OCI-LY7 (cell line): ENCODE measurements around the gene DNAJA3. TPM values are rescaled to one million over a fixed set of nuclear protein-coding genes. Genes with fewer than 3 reads are reported as not detected.
A peak's percentile ranks its signal among the peaks of the same experiment; 100 is the strongest.

Experiments
- BruUV-seq: library from RNA; stranded (reverse); fragments of 400-500 nt; replicated peaks from 2 replicates; lab custom pipeline; 2021; lab: Mats Ljungman, UMichigan
- CTCF ChIA-PET: fragments of 300-600 bp; sonication (Branson Sonifier 250); formaldehyde crosslinking; loops from one replicate; lab custom pipeline; 2022; ENCODE audit warnings: antibody characterized with exemption; ENCODE audit not compliant: unreplicated experiment; lab: Charles Lee
- POLR2A ChIA-PET: fragments of 300-600 bp; sonication (Branson Sonifier 250); formaldehyde crosslinking; loops from one replicate; lab custom pipeline; 2022; ENCODE audit warnings: antibody characterized with exemption; lab: Charles Lee
- DNase-seq: peaks from one replicate; pipeline ENCODE4 v3.0.0-alpha.2; 2015; ENCODE audit warnings: low spot score
- H2AFZ ChIP-seq: fragments of 200-600 bp; sonication (generic), shearing (Covaris generic); 2 replicates; pipeline ENCODE4 v1.6.1; 2014; ENCODE audit warnings: mild to moderate bottlenecking, antibody characterized with exemption, low read length, moderate library complexity
- H3K27ac ChIP-seq: fragments of 200-600 bp; sonication (generic); 2 replicates; pipeline ENCODE4 v1.5.1; 2014; ENCODE audit warnings: mixed run types, low read depth, mild to moderate bottlenecking, moderate library complexity, low read length, inconsistent platforms; ENCODE audit not compliant: poor library complexity, severe bottlenecking
- H3K36me3 ChIP-seq: fragments of 200-600 bp; sonication (generic); 2 replicates; pipeline ENCODE4 v1.6.1; 2014; ENCODE audit warnings: mild to moderate bottlenecking, antibody characterized with exemption, low read length, moderate library complexity, mixed read lengths; ENCODE audit not compliant: insufficient read depth
- H3K4me1 ChIP-seq: fragments of 200-600 bp; sonication (generic); 2 replicates; pipeline ENCODE4 v1.5.1; 2014; ENCODE audit warnings: mild to moderate bottlenecking, low read length; ENCODE audit not compliant: insufficient read depth, poor library complexity, severe bottlenecking
- H3K4me2 ChIP-seq: fragments of 200-600 bp; sonication (generic); 2 replicates; pipeline ENCODE4 v1.6.1; 2014; ENCODE audit warnings: mild to moderate bottlenecking, low read length
- H3K4me3 ChIP-seq: fragments of 200-600 bp; sonication (generic); 2 replicates; pipeline ENCODE4 v1.5.1; 2014; ENCODE audit warnings: mild to moderate bottlenecking, low read depth, low read length; ENCODE audit not compliant: poor library complexity, severe bottlenecking
- H3K79me2 ChIP-seq: fragments of 200-600 bp; sonication (generic); 2 replicates; pipeline ENCODE4 v1.6.1; 2016; ENCODE audit warnings: low read depth, mild to moderate bottlenecking, low read length, moderate library complexity, mixed read lengths; ENCODE audit not compliant: insufficient read depth
- H3K9me2 ChIP-seq: fragments of 200-600 bp; sonication (generic); 2 replicates; pipeline ENCODE4 v1.6.1; 2016; ENCODE audit warnings: mild to moderate bottlenecking, low read length, mixed read lengths; ENCODE audit not compliant: insufficient read depth
- H3K9me3 ChIP-seq: fragments of 200-600 bp; sonication (generic); 2 replicates; pipeline ENCODE4 v1.6.1; 2014; ENCODE audit warnings: mild to moderate bottlenecking, mixed run types, low read length, mixed read lengths
- H4K20me1 ChIP-seq: fragments of 200-600 bp; sonication (generic); 2 replicates; pipeline ENCODE4 v1.6.1; 2014; ENCODE audit warnings: mild to moderate bottlenecking, antibody characterized with exemption, low read length, moderate library complexity, mixed read lengths; ENCODE audit not compliant: insufficient read depth
- EZH2phosphoT487 ChIP-seq: fragments of 200-600 bp; sonication (generic); IDR thresholded peaks from 2 replicates; pipeline ENCODE4 v1.6.1; 2018; ENCODE audit warnings: low read depth, borderline replicate concordance, mild to moderate bottlenecking, mixed run types, antibody characterized with exemption, low read length, moderate library complexity, mixed read lengths
- intact Hi-C: fragments of 100-400 bp; cut with micrococcal nuclease; formaldehyde crosslinking; loops from one replicate; pipeline ENCODE4 v1.10.0; 2022; ENCODE audit not compliant: unreplicated experiment
- total RNA-seq, 2 experiments: library from RNA; depleted of rRNA in 1 of 2; stranded (reverse); fragments of >200 nt in 1 of 2; shearing (Covaris generic) in 1 of 2; gene quantifications; 2 replicates each; pipeline ENCODE4 v1.2.3, GENCODE V29; 2014 to 2022
- TF ChIP-seq, protein P1 (sequence below): fragments of 200-600 bp; sonication (generic); conservative IDR thresholded peaks from 2 replicates; pipeline ENCODE4 v1.5.1; 2014; ENCODE audit warnings: mild to moderate bottlenecking, antibody characterized with exemption, low read length, moderate library complexity, mixed read lengths

The DNAJA3 gene
- total RNA-seq, 2 experiments from 2014 or later: 89.8 to 94.3 TPM

DNA sequence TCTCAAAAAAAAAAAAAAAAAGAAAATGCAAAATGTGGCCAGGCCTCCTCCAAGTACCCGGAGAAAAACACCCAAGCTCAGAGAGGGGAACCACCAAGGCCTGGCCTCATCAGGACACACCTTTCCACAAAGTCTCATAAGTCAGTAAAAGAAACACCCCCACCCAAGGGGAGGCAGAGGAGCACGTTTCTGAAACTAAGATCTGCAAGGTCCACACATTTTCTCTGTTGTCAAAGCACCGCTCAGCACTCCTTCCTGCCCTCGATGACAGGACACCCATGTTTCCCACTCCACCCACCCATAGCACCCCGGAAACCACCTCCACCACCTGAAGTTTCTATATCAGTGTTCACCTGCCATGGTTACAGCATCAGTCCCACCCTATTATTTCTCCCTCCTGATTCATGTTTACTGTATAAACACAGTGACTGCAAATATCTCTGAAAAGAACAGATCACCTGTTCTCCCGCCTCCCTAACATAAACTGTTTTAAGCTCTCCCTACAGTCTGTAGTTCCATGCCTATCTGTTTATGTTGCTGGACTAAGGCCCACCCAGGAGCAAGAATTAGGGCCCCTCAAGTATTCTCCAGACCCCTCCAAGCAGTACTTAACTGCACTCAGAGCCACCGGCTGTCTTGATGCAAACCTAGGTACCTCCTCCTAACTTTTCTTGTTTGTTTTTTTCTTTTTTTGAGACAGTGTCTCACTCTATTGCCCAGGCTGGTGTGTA lies 11.3 kb upstream of the DNAJA3 start:
- Histone ChIP-seq H3K4me1 (peaks cover 30% of the 10 kb centered on the region), H4K20me1 (peaks cover 8% of the 10 kb centered on the region)

DNA sequence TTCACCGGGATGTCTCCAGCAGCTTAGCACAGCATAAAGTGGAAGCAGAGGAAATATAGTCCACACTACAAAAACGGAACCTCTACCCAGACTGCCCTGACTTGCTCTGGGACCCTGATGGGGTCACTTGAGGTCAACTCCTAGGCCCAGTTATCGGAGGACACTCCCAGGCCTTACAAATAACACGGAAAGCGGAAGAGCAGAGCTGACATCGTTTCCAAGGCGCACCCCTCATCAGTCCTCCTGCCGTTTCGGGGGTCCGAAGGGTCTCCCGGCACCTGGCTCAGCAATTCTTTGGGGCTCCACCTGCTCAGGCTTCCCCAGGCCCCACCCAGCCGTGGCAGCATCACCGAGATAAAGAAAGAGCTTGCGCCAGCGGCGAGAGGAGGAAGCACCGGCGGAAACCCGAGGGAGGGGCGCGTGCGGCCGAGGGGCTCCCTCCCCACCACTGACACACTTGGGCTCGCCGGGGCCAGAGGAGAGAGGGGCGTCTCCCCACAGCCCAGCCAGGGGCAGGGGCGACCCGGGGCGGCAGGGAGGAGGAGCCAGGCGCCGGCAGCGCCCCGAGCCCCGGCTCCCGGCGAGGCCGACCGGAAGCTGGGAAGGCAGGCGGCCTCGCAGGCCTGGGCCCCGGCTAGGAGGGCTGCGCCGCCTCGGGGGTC lies 10.0 kb upstream of the DNAJA3 start:
- Histone ChIP-seq H4K20me1 (peaks cover 8% of the 10 kb centered on the region), H3K36me3 (peaks cover 20% of the 10 kb centered on the region; the same call in 1 of the 2 replicates), H3K4me1 (peaks cover 30% of the 10 kb centered on the region), H2AFZ (peak overlapping the region; percentile 60; the same call in 1 of the 2 replicates), H3K27ac (peak overlapping the region; percentile 75), H3K79me2 (peaks cover 24% of the 10 kb centered on the region), H3K9me2 (no peaks in the 10 kb centered on the region), H3K4me2 (peak overlapping the region; percentile 99), H3K9me3 (no peaks in the 10 kb centered on the region), H3K4me3 (peak overlapping the region; percentile 98)
- no TSS peak for BruUV-seq
- peak; percentile 75 for DNase-seq
- ChIA-PET CTCF (interaction anchor here (1.0 kb wide), 1 partner anchor 16 kb away, joined by 3 read pairs; no protein-coding TSS in a partner anchor), POLR2A (interaction anchor here (1.3 kb wide), 1 partner anchor 114 kb away, joined by 3 read pairs; no protein-coding TSS in a partner anchor)
- TF ChIP-seq, protein P1, sequence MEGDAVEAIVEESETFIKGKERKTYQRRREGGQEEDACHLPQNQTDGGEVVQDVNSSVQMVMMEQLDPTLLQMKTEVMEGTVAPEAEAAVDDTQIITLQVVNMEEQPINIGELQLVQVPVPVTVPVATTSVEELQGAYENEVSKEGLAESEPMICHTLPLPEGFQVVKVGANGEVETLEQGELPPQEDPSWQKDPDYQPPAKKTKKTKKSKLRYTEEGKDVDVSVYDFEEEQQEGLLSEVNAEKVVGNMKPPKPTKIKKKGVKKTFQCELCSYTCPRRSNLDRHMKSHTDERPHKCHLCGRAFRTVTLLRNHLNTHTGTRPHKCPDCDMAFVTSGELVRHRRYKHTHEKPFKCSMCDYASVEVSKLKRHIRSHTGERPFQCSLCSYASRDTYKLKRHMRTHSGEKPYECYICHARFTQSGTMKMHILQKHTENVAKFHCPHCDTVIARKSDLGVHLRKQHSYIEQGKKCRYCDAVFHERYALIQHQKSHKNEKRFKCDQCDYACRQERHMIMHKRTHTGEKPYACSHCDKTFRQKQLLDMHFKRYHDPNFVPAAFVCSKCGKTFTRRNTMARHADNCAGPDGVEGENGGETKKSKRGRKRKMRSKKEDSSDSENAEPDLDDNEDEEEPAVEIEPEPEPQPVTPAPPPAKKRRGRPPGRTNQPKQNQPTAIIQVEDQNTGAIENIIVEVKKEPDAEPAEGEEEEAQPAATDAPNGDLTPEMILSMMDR: no peak
- intact Hi-C loops: loop anchor here (2.0 to 10.0 kb wide), 3 partner anchors 59 to 199 kb away; partner anchors contain the start of genes NMRAL1 and UBALD1

More for the DNA sequence above, 11.3 kb upstream of the DNAJA3 start:
- Histone ChIP-seq H3K79me2 (peaks cover 24% of the 10 kb centered on the region), H3K9me2 (no peaks in the 10 kb centered on the region), H2AFZ (no peak overlapping the region), H3K36me3 (peaks cover 29% of the 10 kb centered on the region), H3K4me2 (peak overlapping the region; percentile 99), H3K4me3 (peak overlapping the region; percentile 98), H3K9me3 (no peaks in the 10 kb centered on the region), H3K27ac (peak overlapping the region; percentile 75)
- ChIA-PET POLR2A (interaction anchor here (0.5 kb wide), 1 partner anchor 400 kb away, joined by 3 read pairs; no protein-coding TSS in a partner anchor), CTCF (interaction anchor here (0.5 kb wide), 1 partner anchor 1369 kb away, joined by 3 read pairs; no protein-coding TSS in a partner anchor)
- no peak for TF ChIP-seq EZH2phosphoT487
- TF ChIP-seq, protein P1: no peak
- BruUV-seq: no TSS peak
- intact Hi-C loops: loop anchor here (10.0 kb wide), 1 partner anchor 200 kb away; the partner anchor contains the start of gene UBALD1
- peak; percentile 59 for DNase-seq
